Fibroblast of mammary gland (primary cell): ENCODE measurements around the gene KCNQ1OT1.

ENCODE experiments used
- DNase-seq: peaks from one replicate; pipeline ENCODE4 v3.0.0-alpha.2; 2010; ENCODE audit warnings: low read depth
- H3K4me3 ChIP-seq: 2 replicates; pipeline ENCODE4 v1.5.1; 2011; ENCODE audit warnings: low read depth, mild to moderate bottlenecking, low read length, moderate library complexity; ENCODE audit not compliant: control insufficient read depth
- TF ChIP-seq, protein P1 (sequence below): conservative IDR thresholded peaks from 2 replicates; pipeline ENCODE4 v1.5.1; 2011; ENCODE audit warnings: low read depth, low read length, inconsistent platforms; ENCODE audit not compliant: control insufficient read depth, insufficient read depth

Gene KCNQ1OT1

DNA sequence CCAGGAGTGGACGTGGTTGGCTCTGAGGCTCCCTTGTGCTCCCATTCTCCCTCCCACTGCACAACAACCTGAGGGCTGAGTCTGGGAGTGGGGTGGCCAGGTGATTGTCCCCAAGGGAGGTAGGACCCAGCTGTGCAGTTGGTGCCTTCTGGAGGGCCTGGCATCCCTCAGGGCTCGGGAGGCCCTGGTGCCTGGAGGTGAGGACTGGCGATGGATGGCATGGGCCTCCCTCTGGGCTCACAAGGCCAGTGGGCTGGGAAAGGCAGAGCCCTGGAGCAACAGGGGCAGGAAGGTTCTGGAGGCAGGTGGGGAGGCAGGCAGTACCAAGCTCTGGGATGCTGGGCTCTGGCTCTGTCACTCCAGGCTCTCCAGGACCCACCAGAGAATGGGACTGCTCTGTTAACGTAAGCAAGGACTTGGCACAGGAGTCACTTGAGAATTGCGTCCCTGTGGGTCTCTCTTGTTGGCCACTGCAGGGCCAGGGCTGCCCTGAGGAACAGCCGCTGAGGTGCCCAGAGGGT lies 114.2 kb downstream of the KCNQ1OT1 start:
- TF ChIP-seq, protein P1, sequence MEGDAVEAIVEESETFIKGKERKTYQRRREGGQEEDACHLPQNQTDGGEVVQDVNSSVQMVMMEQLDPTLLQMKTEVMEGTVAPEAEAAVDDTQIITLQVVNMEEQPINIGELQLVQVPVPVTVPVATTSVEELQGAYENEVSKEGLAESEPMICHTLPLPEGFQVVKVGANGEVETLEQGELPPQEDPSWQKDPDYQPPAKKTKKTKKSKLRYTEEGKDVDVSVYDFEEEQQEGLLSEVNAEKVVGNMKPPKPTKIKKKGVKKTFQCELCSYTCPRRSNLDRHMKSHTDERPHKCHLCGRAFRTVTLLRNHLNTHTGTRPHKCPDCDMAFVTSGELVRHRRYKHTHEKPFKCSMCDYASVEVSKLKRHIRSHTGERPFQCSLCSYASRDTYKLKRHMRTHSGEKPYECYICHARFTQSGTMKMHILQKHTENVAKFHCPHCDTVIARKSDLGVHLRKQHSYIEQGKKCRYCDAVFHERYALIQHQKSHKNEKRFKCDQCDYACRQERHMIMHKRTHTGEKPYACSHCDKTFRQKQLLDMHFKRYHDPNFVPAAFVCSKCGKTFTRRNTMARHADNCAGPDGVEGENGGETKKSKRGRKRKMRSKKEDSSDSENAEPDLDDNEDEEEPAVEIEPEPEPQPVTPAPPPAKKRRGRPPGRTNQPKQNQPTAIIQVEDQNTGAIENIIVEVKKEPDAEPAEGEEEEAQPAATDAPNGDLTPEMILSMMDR = no peak
- no peak for DNase-seq
- no peak overlapping the region for H3K4me3 ChIP-seq

DNA sequence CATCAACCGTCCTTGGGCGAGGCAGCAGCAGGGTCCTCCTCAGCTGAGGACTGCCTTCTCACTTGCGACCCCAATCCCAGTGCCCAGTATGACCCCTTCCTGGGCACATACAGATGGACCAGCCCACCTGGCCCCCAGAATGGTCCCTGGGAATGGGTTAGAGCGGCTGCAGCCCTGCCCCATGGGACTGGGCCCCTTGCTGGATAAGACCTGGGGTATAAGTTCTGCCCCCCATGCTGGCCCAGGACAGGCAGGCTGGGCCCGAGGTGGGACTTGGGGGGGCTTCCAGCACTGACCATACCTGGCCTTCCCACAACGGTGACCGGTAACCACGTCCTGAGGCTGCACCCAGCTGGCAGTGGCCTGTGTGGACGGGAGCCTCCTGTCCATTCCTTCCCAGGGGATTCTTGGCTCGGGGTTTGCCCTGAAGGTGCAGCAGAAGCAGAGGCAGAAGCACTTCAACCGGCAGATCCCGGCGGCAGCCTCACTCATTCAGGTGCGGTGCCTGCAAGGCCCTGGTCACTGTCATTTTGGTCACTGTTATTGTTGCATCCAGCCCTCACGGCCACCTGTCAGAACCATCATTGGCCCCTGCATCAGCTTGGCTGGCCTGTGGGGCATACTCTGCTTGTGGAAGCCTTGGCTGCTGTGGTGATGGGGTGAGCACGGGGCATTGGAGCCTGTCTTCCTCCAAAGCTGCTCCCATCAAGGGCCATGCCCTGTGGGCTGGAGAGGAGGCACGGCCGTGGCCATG lies 114.8 kb downstream of the KCNQ1OT1 start:
- TF ChIP-seq, protein P1 = no peak
- H3K4me3 ChIP-seq = no peak overlapping the region
- DNase-seq = no peak

DNA sequence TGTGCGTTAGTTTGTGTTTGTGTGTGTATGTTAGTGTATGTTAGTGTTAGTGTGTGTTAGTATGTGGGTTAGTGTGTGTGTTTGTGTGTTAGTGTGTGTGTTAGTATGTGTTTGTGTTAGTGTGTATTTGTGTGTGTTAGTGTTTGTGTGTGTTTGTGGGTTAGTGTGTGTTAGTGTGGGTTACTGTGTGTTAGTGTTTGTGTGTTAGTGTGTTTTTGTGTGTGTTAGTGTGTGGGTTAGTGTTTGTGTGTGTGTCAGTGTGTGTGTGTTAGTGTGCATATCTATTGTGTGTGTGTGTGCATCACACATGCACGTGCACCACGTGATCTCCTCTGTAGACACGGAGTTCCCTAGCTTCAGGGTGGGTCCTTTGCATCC lies 115.4 kb downstream of the KCNQ1OT1 start:
- no peak overlapping the region for H3K4me3 ChIP-seq
- TF ChIP-seq, protein P1 = no peak
- no peak for DNase-seq

DNA sequence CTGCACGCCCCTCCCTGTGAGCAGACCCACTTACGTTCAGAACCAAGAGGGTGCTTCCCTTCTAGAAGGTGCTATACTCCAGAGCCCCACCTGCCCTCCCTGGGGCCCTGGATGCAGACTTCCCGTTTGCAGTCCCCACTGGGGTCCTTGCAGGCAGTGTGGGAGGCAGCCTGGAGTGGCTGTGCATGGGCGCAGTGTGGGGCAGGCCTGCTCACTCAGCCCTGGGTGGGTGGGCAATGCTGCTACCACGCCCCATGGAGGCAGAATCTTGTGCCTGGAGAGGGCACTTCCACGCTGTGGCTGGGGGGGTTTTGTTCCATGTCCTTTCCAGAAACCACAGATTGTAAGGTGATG lies 116.2 kb downstream of the KCNQ1OT1 start:
- TF ChIP-seq, protein P1 = no peak
- no peak overlapping the region for H3K4me3 ChIP-seq
- DNase-seq = no peak

DNA sequence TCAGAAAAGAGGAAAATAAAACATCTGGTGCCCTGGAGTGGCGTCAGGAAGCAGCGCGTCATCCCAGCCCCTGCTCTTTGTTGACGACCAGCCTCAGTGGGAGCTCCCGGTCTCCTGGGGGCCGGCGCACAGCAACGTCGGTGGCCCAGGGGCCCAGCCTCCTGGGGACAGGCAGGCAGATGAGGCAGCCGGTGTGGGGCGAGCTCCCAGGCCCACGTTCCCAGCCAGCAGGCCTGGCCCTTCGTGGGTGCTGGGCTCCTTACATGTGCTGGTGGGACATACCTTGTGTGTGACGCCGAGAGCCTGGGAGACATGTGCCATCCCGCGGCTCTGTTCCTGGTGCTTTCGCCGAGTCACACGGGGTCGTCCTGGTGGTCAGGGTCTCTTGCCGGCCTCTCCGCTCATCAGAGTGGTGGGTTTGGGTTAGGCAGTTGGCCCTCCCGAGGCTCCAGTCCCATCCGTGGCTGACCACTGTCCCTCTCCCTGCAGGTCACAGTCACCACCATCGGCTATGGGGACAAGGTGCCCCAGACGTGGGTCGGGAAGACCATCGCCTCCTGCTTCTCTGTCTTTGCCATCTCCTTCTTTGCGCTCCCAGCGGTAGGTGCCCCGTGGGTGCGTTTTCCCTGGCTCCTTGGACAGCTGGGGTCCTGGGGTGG lies 116.7 kb downstream of the KCNQ1OT1 start:
- no peak overlapping the region for H3K4me3 ChIP-seq
- DNase-seq = no peak
- TF ChIP-seq, protein P1 = no peak

DNA sequence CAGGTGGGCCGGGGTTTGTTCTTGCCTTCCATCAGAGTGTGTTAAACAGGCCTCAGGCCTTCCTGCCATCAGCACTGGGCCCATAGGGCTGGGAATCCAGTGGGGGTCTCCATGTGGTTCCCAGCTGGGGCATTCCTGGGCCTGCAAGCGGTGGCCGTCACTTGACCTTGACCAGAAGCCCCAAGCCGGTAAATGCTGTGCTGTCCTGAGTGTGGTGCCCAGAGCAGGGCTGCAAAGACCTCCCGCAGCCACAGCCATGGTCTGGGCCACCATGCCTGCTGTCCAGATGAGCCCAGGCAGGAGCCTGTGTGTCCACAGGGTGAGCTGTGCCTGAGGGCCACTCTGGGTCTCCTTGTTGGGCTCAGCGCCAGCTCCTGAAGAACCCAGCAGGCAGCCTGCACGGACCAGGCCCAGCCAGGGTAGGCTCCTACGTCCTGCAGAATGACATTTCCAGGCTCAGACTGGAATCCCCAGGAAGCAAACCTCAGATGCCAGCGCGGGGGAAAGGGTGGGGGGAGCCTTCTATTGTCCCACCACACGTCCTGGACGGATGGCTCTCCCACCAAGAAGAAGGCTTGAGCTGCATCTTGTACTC lies 117.3 kb downstream of the KCNQ1OT1 start:
- TF ChIP-seq, protein P1 = no peak
- DNase-seq = no peak

More for the DNA sequence above, 117.3 kb downstream of the KCNQ1OT1 start:
- H3K4me3 ChIP-seq = no peak overlapping the region
